NCI-H1048 (cell line): ENCODE results near the gene LRCH1.

Experiments
- DNase-seq: peaks from one replicate; lab custom pipeline; 2025; lab: John Stamatoyannopoulos, UW

Gene LRCH1

DNA sequence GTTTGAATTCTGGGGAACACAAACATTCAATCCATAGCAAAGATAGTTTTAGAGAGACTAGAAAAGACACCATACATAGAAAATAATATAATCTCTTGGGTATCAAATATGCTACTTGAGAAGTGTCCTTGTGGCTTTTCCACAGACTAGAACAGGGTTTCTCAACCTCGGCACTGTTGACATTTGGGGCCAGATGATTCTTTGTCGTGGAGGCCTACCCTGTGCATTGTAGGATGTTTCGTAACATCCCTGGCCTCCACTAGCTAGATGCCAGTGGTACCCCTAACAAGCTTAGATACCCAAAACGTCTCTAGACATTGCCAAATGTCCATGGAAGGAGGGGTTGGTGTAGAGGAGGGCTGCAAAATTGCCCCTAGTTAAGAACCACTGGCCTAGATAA is 246.2 kb downstream of the LRCH1 start:
- DNase-seq = no peak

DNA sequence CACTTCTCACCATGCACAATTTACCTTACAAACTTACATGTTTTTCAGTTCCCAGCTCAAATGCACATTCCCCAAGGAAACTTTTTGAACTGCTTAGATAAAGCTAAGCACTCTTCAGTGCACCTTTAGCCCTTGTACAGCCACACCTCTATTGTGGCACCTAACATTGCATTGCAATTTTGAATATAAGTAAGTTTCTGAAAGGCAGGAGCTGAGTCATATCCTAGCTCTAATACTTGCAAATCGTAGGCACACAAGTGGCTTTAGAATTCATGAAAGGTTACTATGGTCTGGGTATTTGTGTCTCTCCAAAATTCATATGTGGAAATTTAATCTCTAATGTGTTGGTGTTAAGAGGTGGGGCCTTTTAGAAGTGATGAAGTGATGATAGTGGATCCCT is 248.9 kb downstream of the LRCH1 start:
- no peak for DNase-seq
